B cell (primary cell): ENCODE results near the gene ABCC3. TPM values are rescaled to one million over a fixed set of nuclear protein-coding genes. Genes with fewer than 3 reads are reported as not detected.

Experiments used
- ATAC-seq: fragments of 200-7000 bp; cut with Tn5 transposase; one replicate; pipeline ENCODE4 v1.10.0; 2021; ENCODE audit warnings: low read depth, mild to moderate bottlenecking, moderate number of reproducible peaks, moderate library complexity
- CTCF ChIA-PET: fragments of 350-600 bp; sonication (Branson Sonifier 250); formaldehyde crosslinking; loops from one replicate; lab custom pipeline; 2021; ENCODE audit warnings: antibody characterized with exemption, inconsistent platforms; lab: Charles Lee
- POLR2A ChIA-PET: fragments of 350-600 bp; sonication (Branson Sonifier 250); formaldehyde crosslinking; loops from one replicate; lab custom pipeline; 2021; ENCODE audit warnings: antibody characterized with exemption; lab: Charles Lee
- DNase-seq: peaks from one replicate; pipeline ENCODE4 v3.0.0; 2013
- H2AFZ ChIP-seq: 2 replicates; pipeline ENCODE4 v1.6.1; 2012; ENCODE audit warnings: mild to moderate bottlenecking, low read depth, low read length; ENCODE audit not compliant: insufficient read depth, poor library complexity, severe bottlenecking
- H3K27ac ChIP-seq, 2 donors: 1 replicate in 1 of 2; 2 replicates in 1 of 2; pipeline ENCODE4 v1.5.1; 2012 to 2013; ENCODE audit warnings: low read length in 2 of 2, mild to moderate bottlenecking in 2 of 2, moderate library complexity in 1 of 2
- H3K27me3 ChIP-seq, 4 experiments: fragments of 200-600 bp in 1 of 4; sonication (generic) in 1 of 4; replicated peaks in 1 of 4; 1 replicate in 2 of 4; 2 replicates in 2 of 4; pipeline versions ENCODE4 v1.6.1 to v1.7.0; 2013 to 2016; ENCODE audit warnings: low read length in 3 of 4, mild to moderate bottlenecking in 2 of 4, mixed read lengths in 1 of 4, moderate library complexity in 1 of 4; ENCODE audit not compliant: insufficient read depth in 4 of 4, control insufficient read depth in 3 of 4; ENCODE audit errors: control extremely low read depth in 1 of 4
- H3K36me3 ChIP-seq, 2 experiments: replicated peaks in 1 of 2; 1 replicate in 1 of 2; 2 replicates in 1 of 2; pipeline versions ENCODE4 v1.6.1 to v1.7.1; 2013; ENCODE audit warnings: low read length in 1 of 2; ENCODE audit not compliant: insufficient read depth in 2 of 2, control insufficient read depth in 1 of 2; ENCODE audit errors: control extremely low read depth in 1 of 2, extremely low read depth in 1 of 2
- H3K4me1 ChIP-seq, 2 donors: fragments of 200-600 bp in 1 of 2; sonication (generic) in 1 of 2; 1 replicate in 1 of 2; 2 replicates in 1 of 2; pipeline versions ENCODE4 v1.5.1 to v1.6.1; 2013 to 2017; ENCODE audit warnings: low read length in 2 of 2; ENCODE audit not compliant: control insufficient read depth in 2 of 2, insufficient read depth in 2 of 2
- H3K4me2 ChIP-seq: replicated peaks from 2 replicates; pipeline ENCODE3; 2012; ENCODE audit warnings: mild to moderate bottlenecking, low read depth, low read length; ENCODE audit not compliant: poor library complexity, severe bottlenecking
- H3K4me3 ChIP-seq, 5 experiments: fragments of 200-600 bp in 1 of 5; sonication (generic) in 1 of 5; 1 replicate in 3 of 5; 2 replicates in 2 of 5; pipeline versions ENCODE4 v1.5.1 to v1.7.0; 2011 to 2016; ENCODE audit warnings: low read length in 4 of 5, mild to moderate bottlenecking in 4 of 5, low read depth in 2 of 5, control low read depth in 1 of 5, moderate library complexity in 1 of 5; ENCODE audit not compliant: insufficient read depth in 1 of 5; ENCODE audit errors: control extremely low read depth in 1 of 5, extremely low read depth in 1 of 5
- H3K79me2 ChIP-seq: fragments of 200-600 bp; sonication (generic); one replicate; pipeline ENCODE4 v1.6.0; 2016; ENCODE audit warnings: low read length; ENCODE audit not compliant: control insufficient read depth, insufficient read depth
- H3K9ac ChIP-seq: fragments of 200-600 bp; sonication (generic); 2 replicates; pipeline ENCODE4 v1.6.1; 2017; ENCODE audit warnings: mild to moderate bottlenecking, low read length, moderate library complexity
- H3K9me3 ChIP-seq, 3 donors: one replicate each; pipeline versions ENCODE4 v1.6.1 to v1.7.1; 2013; ENCODE audit warnings: low read length in 2 of 3; ENCODE audit not compliant: control insufficient read depth in 2 of 3, insufficient read depth in 1 of 3; ENCODE audit errors: control extremely low read depth in 1 of 3
- H4K20me1 ChIP-seq: 2 replicates; pipeline ENCODE4 v1.6.0; 2012; ENCODE audit warnings: mild to moderate bottlenecking, low read length; ENCODE audit not compliant: insufficient read depth, control insufficient read depth, poor library complexity, severe bottlenecking
- H3K27ac Mint-ChIP-seq: one replicate; pipeline ENCODE4 v1.8.0; 2021; ENCODE audit warnings: mixed read lengths
- H3K27me3 Mint-ChIP-seq: one replicate; pipeline ENCODE4 v1.8.0; 2021; ENCODE audit warnings: mixed read lengths
- H3K4me1 Mint-ChIP-seq: one replicate; pipeline ENCODE4 v1.8.0; 2021; ENCODE audit warnings: mixed read lengths
- H3K4me3 Mint-ChIP-seq: one replicate; pipeline ENCODE4 v1.8.0; 2021; ENCODE audit warnings: mixed read lengths
- H3K9me3 Mint-ChIP-seq: one replicate; pipeline ENCODE4 v1.8.0; 2022; ENCODE audit warnings: mixed read lengths; ENCODE audit not compliant: insufficient read depth
- CTCF ChIP-seq: fragments of 200-600 bp; IDR thresholded peaks from one replicate; pipeline ENCODE4 v1.8.0; 2022; ENCODE audit warnings: antibody characterized with exemption, mild to moderate bottlenecking
- EZH2 ChIP-seq: IDR thresholded peaks from 2 replicates; pipeline ENCODE4 v1.6.1; 2012; ENCODE audit warnings: borderline replicate concordance, low read depth, mild to moderate bottlenecking, moderate library complexity, low read length; ENCODE audit not compliant: insufficient read depth, poor library complexity, severe bottlenecking
- WGBS: methylation state at CpG from one replicate; pipeline ENCODE4 v1.1.5; 2013; ENCODE audit warnings: missing lambda C conversion rate; ENCODE audit not compliant: insufficient coverage; 5-methylcytosine and 5-hydroxymethylcytosine counted together
- intact Hi-C: fragments of 100-400 bp; cut with micrococcal nuclease; formaldehyde crosslinking; loops from one replicate; pipeline ENCODE4 v1.10.0; 2022
- polyA plus RNA-seq: library from polyadenylated mRNA; depleted of rRNA; stranded (reverse); fragments of >200 nt; gene quantifications from 2 replicates; pipeline ENCODE4 v1.2.3, GENCODE V29; 2012
- total RNA-seq, 2 donors: library from RNA; stranded (reverse); fragments of 120-200 nt in 1 of 2; gene quantifications; 1 replicate in 1 of 2; 2 replicates in 1 of 2; pipeline versions ENCODE4 v1.2.3 to v1.2.4, GENCODE V29; 2013 to 2022

ABCC3 gene
- total and polyA plus RNA-seq, 2 donors (not counting 1 experiment from before 2014, with no cell fraction given): 0.05 to 0.60 TPM

GRCh38 chr17:50728881-50729765 lies 94.4 kb downstream of the ABCC3 start:
- POLR2A ChIA-PET: no interaction called here
- H3K4me1 Mint-ChIP-seq: peaks cover 49% of the 10 kb centered on the region

More at GRCh38 chr17:50728881-50729765, 94.4 kb downstream of the ABCC3 start:
- H3K27me3 ChIP-seq: no peaks in the 10 kb centered on the region
- H3K9ac ChIP-seq: no peak overlapping the region
- DNase-seq (no peak), ATAC-seq (no peak)
- Mint-ChIP-seq H3K27me3 (no peaks in the 10 kb centered on the region), H3K9me3 (no peaks in the 10 kb centered on the region), H3K27ac (no peak overlapping the region), H3K4me3 (no peak overlapping the region)
- TF ChIP-seq EZH2 (no peak), CTCF (no peak)
- H2AFZ ChIP-seq: no peak overlapping the region
- no peak overlapping the region for H3K4me3 ChIP-seq
- 100% methylated on average over 1 of the region's 5 CpGs for WGBS
- peak overlapping the region; percentile 19 for H3K4me2 ChIP-seq
- H3K36me3 ChIP-seq: peaks cover 0 to 11% of the 10 kb centered on the region in 2 experiments
- peaks cover 18 to 22% of the 10 kb centered on the region in 2 donors for H3K4me1 ChIP-seq
- no peaks in the 10 kb centered on the region for H3K9me3 ChIP-seq
- intact Hi-C loops: no loop called here
- no peak overlapping the region for H3K27ac ChIP-seq
- peaks cover 88% of the 10 kb centered on the region for H4K20me1 ChIP-seq
- CTCF ChIA-PET: interaction anchor here (0.6 to 1.0 kb wide), 2 partner anchors 12 to 29 kb away, joined by 3 read pairs; no protein-coding TSS in a partner anchor
- peaks cover 99% of the 10 kb centered on the region for H3K79me2 ChIP-seq
